A172 (cell line): ENCODE measurements around the gene GRK2. TPM values are rescaled to one million over a fixed set of nuclear protein-coding genes. Genes with fewer than 3 reads are reported as not detected.
A peak's percentile ranks its signal among the peaks of the same experiment; 100 is the strongest.
"Not testable (repeated sequence)": the region's sequence is repeated elsewhere in the genome, so short reads cannot be mapped to it uniquely, and the experiment has no call there.

Experiments
- DNase-seq: peaks from one replicate; pipeline ENCODE4 v3.0.0-alpha.2; 2015; ENCODE audit warnings: low spot score
- total RNA-seq: library from RNA; depleted of rRNA; stranded (reverse); fragments of >200 nt; shearing (Covaris generic); gene quantifications from 2 replicates; pipeline ENCODE4 v1.2.3, GENCODE V29; 2014

The GRK2 gene
- total RNA-seq, 1 experiment from 2014 or later = 44.6 TPM

- no peak for DNase-seq
These were observed 12.2 kb upstream of the GRK2 start for GRCh38 chr11:67253872-67254624.

DNA sequence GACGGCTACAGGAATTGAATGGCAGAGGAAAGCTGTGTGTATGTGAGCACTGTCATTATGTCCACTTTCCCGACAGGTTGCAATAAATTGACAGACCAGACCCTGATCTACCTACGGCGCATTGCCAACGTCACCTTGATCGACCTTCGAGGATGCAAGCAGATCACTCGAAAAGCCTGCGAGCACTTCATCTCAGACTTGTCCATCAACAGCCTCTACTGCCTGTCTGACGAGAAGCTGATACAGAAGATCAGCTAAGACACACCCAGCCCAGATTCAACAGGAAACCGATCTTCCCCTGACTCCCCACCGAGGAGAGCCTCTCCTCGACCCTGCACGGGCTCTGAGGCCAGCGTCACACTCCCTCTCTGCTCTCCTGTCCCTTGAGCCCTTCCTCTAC, 11.5 kb upstream of the GRK2 start:
- no peak for DNase-seq

DNA sequence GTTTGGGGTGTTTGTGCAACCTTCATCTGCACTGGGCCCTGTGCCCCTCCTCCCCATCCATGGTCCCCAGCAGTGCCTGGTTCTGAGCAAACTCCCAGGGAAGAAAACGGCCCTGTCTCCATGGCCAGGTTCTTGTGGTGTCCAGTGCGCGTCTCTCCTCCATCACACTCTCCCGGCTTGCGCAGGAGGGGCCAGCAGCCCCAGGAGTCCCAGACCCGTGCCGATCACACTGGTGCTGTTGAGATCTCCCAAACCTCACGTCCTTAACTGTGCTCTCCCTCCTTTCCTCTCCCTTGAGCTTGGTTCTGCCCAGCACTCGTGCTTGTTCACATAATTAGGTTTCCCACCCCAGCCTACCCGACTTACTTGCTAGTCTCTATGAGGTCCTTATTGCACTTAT, 10.9 kb upstream of the GRK2 start:
- no peak for DNase-seq

DNA sequence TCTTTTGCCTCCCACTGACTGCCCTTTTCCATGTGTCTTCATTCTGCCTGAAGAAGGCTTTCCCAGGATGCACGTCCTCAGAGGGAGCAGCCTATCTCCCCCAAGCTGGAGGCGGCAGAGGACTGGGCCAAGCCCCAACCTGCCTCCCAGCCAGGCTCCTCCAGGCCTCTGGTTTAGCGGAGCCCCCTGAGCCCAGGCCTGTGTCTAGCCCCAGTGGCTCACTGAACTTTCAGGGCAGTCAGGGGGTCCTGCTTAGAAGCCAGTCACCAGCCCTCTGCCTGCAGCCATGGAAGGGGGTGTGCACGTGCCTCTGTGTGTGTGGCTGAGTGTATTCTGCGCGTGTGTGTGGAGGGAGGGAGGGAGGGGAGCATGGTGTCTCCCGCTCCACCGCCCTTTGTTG, 10.4 kb upstream of the GRK2 start:
- no peak for DNase-seq

GRCh38 chr11:67256477-67257135, 9.7 kb upstream of the GRK2 start:
- no peak for DNase-seq

DNA sequence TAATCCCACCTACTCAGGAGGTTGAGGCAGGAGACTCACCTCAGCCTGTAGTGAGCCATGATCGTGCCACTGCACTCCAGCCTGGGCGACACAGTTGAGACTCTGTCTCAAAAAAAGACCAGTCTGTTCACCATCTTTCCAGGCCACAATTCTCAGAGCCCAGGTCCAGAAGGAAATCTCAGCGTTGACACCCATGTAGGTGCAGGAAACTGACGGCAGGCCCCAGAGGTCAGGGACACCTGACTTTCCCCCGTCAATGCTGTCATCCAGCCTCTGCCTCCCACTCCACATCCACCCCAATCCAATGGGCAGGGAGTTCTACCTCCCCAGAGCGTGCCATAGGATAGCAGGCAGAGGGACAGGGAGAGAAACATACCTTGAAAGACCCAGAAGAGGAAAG, 5.9 kb upstream of the GRK2 start:
- no peak for DNase-seq

- not testable (repeated sequence) for DNase-seq
These were observed 5.2 kb upstream of the GRK2 start for GRCh38 chr11:67260885-67261639.

GRCh38 chr11:67261640-67261945, 4.7 kb upstream of the GRK2 start:
- DNase-seq = no peak

GRCh38 chr11:67261946-67262681, 4.2 kb upstream of the GRK2 start:
- DNase-seq = no peak

DNA sequence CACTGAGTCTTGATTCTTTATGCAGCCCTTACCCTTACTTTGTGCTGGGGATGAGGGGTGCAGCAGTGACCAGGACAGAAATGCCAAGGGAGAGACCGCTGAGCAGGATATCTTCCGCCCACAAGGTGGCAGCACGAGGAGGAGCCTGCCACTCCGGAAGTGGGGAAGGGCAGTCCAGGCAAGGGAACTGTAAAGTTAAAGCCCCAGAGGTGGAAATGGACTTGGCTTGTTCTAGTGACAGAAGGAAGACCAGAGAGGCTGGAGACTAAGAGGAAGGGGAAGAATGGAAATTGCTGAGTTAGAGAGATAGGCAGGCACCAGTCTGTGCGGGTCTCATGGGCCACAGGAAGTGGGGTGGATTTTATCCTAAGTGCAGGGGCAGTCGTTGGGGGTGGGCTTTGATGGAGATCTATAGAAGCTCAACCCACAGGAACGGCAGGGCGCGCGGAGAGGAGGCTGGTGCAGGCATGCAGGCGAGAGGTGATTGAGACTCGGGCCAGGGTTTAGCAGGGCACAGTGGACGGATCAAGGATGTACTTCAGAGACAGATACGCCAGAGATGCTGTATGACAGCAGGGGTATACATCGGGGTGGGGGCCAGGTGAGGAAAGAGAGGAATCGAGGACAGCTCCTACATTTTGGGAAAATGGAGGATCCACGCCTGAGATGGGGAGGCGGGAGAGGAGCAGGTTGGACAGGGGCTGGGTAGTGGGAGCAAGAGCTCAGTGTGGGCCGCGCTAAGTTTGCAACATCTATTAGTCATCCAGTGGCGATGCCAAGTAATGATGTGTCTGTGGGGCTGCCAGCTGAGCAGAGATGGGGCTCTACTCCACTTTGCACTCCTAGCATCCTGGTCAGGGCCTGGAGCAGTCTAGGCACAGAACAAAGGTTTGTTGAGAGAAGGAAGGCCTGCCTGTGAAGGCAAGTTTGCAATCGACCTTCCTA, 3.3 kb upstream of the GRK2 start:
- peak; percentile 84 for DNase-seq

DNA sequence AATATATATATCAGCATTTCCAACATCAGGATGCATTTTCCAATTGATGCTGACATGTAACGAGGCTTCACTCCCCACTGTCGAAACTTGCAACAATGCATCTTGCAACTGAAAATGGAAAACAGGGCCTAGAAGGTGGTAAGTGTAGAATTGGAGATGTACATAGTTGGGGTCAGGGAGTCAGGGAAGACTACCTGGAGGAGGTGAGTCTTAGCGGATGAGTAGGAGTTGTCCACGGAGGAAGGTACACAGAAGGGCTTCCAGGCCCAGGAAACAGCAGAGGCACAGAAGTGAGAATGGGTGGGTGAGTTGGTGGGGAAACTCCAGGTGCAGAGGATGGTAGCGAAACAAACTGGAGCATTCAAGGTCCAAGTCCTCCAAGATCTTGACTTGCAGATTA, 2.0 kb upstream of the GRK2 start:
- no peak for DNase-seq

- no peak for DNase-seq
These were observed 1.2 kb upstream of the GRK2 start for GRCh38 chr11:67264877-67265632.

DNA sequence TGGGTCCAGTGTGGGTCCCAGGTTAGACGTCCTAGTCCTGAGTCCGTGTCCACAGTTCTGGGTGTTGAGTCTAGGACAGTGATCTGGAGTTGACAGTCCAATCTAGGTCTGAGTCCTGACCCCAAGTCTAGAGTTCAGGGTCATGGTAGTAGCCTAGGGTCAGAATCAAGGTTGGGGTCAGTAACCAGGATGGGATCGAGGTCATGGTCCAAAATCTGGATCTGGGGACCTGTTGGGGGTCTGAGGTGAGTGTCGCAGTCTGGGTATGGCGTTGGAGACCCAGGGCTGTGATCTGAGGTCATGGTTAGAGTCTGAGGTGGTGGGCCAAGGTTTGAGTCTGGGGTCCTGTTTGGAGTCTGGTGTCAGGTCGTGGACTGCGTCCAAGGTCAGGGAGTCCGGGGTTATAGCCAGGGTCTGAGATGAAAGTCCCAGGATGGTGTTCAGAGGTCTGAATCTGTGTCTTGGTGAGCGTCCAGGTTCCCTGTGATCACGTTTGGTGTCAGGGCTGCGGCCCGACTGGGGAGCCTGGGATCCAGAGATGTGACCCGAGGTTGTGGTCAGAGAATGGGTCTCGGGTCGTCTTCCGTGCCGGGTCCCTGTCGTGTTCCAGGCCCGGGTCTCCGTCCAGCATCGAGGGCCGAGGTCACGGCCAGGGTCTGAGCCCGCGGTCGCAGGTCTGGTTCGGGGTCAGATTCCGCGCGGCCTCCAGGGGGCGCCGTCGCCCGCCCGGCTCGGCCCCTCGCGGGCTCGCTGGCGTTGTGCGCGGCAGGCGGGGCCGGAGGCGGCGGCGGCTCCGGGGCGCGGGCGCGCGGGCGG, 432 bp upstream of the GRK2 start:
- DNase-seq = no peak

GRCh38 chr11:67267188-67268080, 1.2 kb downstream of the GRK2 start:
- no peak for DNase-seq

- no peak for DNase-seq
These were observed 2.0 kb downstream of the GRK2 start for GRCh38 chr11:67268081-67268961.

GRCh38 chr11:67268962-67269268, 2.6 kb downstream of the GRK2 start:
- DNase-seq = no peak

GRCh38 chr11:67269401-67270255, 3.4 kb downstream of the GRK2 start:
- no peak for DNase-seq
